H1 (cell line): ENCODE data around the gene MFNG. TPM values are rescaled to one million over a fixed set of nuclear protein-coding genes. Genes with fewer than 3 reads are reported as not detected.

Experiments used
- EP300 ChIP-seq, 2 experiments: IDR thresholded peaks; 1 replicate in 1 of 2; 2 replicates in 1 of 2; pipeline ENCODE4 v1.6.1; 2011 to 2012; ENCODE audit warnings: low read depth in 2 of 2, low read length in 2 of 2, mild to moderate bottlenecking in 2 of 2, borderline replicate concordance in 1 of 2, inconsistent platforms in 1 of 2, moderate library complexity in 1 of 2
- EZH2 ChIP-seq: fragments of 200-600 bp; sonication (generic); IDR thresholded peaks from 2 replicates; pipeline ENCODE4 v1.7.1; 2012; ENCODE audit warnings: low read depth, mild to moderate bottlenecking, moderate library complexity, low read length, inconsistent platforms; ENCODE audit not compliant: severe bottlenecking
- JUND ChIP-seq: IDR thresholded peaks from 2 replicates; pipeline ENCODE4 v1.6.1; 2011; ENCODE audit warnings: mild to moderate bottlenecking, improper control_type of control experiment, low read length
- SUZ12 ChIP-seq: fragments of 200-600 bp; sonication (generic); IDR thresholded peaks from 2 replicates; pipeline ENCODE4 v1.6.1; 2012; ENCODE audit warnings: mild to moderate bottlenecking, inconsistent platforms, low read length, moderate library complexity, mixed read lengths
- polyA plus RNA-seq, 7 experiments: library from polyadenylated mRNA; depleted of rRNA in 3 of 7; stranded (reverse) in 5 of 7; unstranded in 2 of 7; fragments of >200 nt in 5 of 7; fragments of 200-250 nt in 2 of 7; gene quantifications; 1 replicate in 5 of 7; 2 replicates in 1 of 7; 4 replicates in 1 of 7; pipeline versions ENCODE4 v1.2.1 to v1.2.3, GENCODE V29; 2011 to 2013; ENCODE audit warnings: missing spikeins in 2 of 7, mixed read lengths in 2 of 7
- total RNA-seq: library from RNA; stranded (reverse); fragmentation: NEBNext Ultra II Directional; extraction: Animal tissue kit (Norgen Biotek cat#: 25700); gene quantifications from 2 replicates; pipeline ENCODE4 v1.2.1, GENCODE V29; 2021
- TF ChIP-seq, protein P1 (sequence below): fragments of 300-600 bp; sonication (generic); IDR thresholded peaks from 2 replicates; pipeline ENCODE4 v1.7.1; 2012; ENCODE audit warnings: low read length, moderate library complexity, mild to moderate bottlenecking, inconsistent platforms; ENCODE audit not compliant: insufficient replicate concordance

MFNG gene
- total and polyA plus RNA-seq, 2 of the 8 experiments (the other 6 are each of a cell fraction or from before 2014, with no cell fraction given), result 1.7 to 5.5 TPM

DNA sequence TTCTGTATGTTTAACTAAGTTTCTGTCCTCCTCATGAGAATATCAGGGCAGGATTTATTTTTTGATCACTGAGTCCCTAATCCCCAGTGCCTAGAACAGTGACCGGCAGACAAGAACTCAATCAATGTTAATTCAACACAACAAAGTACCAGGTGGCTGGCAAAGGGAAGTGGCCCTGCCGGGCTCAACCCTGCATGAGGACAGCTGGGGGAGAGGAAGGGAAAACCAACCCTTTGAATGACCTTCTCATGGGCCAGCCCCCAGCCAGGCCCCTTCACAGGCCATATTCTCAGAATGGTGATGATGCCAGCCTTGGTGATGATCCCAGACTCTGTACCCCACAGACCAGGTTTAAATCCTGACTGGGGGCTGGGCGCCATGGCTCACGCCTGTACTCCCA lies 1.4 kb upstream of the MFNG start (continued):
- TF ChIP-seq, protein P1, sequence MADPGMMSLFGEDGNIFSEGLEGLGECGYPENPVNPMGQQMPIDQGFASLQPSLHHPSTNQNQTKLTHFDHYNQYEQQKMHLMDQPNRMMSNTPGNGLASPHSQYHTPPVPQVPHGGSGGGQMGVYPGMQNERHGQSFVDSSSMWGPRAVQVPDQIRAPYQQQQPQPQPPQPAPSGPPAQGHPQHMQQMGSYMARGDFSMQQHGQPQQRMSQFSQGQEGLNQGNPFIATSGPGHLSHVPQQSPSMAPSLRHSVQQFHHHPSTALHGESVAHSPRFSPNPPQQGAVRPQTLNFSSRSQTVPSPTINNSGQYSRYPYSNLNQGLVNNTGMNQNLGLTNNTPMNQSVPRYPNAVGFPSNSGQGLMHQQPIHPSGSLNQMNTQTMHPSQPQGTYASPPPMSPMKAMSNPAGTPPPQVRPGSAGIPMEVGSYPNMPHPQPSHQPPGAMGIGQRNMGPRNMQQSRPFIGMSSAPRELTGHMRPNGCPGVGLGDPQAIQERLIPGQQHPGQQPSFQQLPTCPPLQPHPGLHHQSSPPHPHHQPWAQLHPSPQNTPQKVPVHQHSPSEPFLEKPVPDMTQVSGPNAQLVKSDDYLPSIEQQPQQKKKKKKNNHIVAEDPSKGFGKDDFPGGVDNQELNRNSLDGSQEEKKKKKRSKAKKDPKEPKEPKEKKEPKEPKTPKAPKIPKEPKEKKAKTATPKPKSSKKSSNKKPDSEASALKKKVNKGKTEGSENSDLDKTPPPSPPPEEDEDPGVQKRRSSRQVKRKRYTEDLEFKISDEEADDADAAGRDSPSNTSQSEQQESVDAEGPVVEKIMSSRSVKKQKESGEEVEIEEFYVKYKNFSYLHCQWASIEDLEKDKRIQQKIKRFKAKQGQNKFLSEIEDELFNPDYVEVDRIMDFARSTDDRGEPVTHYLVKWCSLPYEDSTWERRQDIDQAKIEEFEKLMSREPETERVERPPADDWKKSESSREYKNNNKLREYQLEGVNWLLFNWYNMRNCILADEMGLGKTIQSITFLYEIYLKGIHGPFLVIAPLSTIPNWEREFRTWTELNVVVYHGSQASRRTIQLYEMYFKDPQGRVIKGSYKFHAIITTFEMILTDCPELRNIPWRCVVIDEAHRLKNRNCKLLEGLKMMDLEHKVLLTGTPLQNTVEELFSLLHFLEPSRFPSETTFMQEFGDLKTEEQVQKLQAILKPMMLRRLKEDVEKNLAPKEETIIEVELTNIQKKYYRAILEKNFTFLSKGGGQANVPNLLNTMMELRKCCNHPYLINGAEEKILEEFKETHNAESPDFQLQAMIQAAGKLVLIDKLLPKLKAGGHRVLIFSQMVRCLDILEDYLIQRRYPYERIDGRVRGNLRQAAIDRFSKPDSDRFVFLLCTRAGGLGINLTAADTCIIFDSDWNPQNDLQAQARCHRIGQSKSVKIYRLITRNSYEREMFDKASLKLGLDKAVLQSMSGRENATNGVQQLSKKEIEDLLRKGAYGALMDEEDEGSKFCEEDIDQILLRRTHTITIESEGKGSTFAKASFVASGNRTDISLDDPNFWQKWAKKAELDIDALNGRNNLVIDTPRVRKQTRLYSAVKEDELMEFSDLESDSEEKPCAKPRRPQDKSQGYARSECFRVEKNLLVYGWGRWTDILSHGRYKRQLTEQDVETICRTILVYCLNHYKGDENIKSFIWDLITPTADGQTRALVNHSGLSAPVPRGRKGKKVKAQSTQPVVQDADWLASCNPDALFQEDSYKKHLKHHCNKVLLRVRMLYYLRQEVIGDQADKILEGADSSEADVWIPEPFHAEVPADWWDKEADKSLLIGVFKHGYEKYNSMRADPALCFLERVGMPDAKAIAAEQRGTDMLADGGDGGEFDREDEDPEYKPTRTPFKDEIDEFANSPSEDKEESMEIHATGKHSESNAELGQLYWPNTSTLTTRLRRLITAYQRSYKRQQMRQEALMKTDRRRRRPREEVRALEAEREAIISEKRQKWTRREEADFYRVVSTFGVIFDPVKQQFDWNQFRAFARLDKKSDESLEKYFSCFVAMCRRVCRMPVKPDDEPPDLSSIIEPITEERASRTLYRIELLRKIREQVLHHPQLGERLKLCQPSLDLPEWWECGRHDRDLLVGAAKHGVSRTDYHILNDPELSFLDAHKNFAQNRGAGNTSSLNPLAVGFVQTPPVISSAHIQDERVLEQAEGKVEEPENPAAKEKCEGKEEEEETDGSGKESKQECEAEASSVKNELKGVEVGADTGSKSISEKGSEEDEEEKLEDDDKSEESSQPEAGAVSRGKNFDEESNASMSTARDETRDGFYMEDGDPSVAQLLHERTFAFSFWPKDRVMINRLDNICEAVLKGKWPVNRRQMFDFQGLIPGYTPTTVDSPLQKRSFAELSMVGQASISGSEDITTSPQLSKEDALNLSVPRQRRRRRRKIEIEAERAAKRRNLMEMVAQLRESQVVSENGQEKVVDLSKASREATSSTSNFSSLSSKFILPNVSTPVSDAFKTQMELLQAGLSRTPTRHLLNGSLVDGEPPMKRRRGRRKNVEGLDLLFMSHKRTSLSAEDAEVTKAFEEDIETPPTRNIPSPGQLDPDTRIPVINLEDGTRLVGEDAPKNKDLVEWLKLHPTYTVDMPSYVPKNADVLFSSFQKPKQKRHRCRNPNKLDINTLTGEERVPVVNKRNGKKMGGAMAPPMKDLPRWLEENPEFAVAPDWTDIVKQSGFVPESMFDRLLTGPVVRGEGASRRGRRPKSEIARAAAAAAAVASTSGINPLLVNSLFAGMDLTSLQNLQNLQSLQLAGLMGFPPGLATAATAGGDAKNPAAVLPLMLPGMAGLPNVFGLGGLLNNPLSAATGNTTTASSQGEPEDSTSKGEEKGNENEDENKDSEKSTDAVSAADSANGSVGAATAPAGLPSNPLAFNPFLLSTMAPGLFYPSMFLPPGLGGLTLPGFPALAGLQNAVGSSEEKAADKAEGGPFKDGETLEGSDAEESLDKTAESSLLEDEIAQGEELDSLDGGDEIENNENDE, result no peak
- TF ChIP-seq SUZ12 (no peak), EP300 (IDR thresholded peaks at IDR 0.05; ENCODE audit: borderline replicate concordance in 1 of 2, low read depth in 2 of 2, low read length in 2 of 2) (no peak), JUND (no peak), EZH2 (no peak)
- TF ChIP-seq, all 59 proteins: peak for 0
